ENCODE measurements around the gene GALNT6.
A peak's percentile ranks its signal among the peaks of the same experiment; 100 is the strongest.

Gene GALNT6

DNA sequence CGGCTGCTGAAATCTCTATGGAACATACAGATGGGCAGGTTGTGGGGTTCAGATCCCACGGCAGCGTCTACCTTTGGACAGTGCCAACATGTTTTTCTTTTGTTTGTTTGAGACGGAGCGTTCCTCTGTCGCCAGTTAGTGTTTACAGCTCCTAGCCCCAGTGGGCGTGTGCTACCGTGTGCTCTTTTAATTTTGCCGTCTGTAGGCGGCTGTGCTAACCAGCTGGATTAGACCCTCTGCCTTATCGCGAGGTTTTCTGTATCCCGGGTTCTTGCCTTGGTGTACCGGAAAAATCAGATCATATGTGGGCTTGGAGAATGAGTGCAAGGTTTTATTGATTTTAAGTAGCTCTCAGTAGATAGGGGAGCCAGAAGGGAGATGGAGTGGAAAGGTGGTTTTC, 9.8 kb upstream of the GALNT6 start:
- no peak for DNase-seq
- CTCF ChIA-PET, result no interaction called here
- Mint-ChIP-seq H3K27me3 (peaks cover 25% of the 10 kb centered on the region), H3K4me1 (peaks cover 2% of the 10 kb centered on the region), H3K27ac (no peak overlapping the region), H3K4me3 (no peak overlapping the region), H3K36me3 (no peaks in the 10 kb centered on the region), H3K9me3 (no peaks in the 10 kb centered on the region)

DNA sequence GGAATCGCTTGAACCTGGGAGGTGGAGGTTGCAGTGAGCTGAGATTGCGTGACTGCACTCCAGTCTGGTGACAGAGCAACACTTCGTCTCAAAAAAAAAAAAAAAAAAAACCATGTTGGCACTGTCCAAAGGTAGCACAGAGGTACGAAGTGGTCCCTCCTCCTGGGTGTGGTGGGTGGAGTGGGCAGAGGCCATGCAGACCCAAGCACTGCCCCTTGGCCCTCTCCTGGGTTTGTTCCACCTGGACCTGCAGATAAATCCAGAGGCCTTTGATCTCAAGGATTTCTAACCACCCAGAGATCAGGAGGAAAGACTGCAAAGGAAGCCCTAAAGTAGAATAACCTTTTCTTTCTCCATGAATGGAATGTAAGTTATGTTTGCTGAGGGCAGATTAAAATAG, 8.7 kb upstream of the GALNT6 start:
- Mint-ChIP-seq H3K9me3 (no peaks in the 10 kb centered on the region), H3K27me3 (peaks cover 25% of the 10 kb centered on the region), H3K4me3 (no peak overlapping the region), H3K27ac (no peak overlapping the region), H3K4me1 (peaks cover 14% of the 10 kb centered on the region), H3K36me3 (no peaks in the 10 kb centered on the region)
- CTCF ChIA-PET, result no interaction called here
- DNase-seq, result no peak

DNA sequence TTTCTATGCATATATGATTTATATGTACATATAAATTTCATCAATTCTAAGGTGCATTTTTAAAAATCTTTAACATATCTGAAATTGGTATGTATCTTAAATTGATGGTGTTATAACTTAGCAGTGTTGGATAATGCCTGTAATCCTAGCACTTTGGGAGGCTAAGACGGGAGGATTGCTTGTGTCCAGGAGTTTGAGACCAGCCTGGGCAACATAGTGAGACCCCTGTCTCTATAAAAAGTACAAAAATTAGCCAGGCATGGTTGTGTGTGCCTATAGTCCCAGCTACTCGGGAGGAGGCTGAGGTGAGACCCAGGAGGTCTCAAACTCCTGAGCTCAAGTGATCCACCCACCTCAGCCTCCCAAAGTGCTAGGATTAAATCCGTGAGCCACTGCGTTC, 6.5 kb upstream of the GALNT6 start:
- Mint-ChIP-seq H3K27ac (no peak overlapping the region), H3K4me3 (no peak overlapping the region), H3K9me3 (no peaks in the 10 kb centered on the region), H3K4me1 (peaks cover 36% of the 10 kb centered on the region), H3K36me3 (no peaks in the 10 kb centered on the region), H3K27me3 (peaks cover 19% of the 10 kb centered on the region)
- CTCF ChIA-PET, result no interaction called here
- no peak for DNase-seq

DNA sequence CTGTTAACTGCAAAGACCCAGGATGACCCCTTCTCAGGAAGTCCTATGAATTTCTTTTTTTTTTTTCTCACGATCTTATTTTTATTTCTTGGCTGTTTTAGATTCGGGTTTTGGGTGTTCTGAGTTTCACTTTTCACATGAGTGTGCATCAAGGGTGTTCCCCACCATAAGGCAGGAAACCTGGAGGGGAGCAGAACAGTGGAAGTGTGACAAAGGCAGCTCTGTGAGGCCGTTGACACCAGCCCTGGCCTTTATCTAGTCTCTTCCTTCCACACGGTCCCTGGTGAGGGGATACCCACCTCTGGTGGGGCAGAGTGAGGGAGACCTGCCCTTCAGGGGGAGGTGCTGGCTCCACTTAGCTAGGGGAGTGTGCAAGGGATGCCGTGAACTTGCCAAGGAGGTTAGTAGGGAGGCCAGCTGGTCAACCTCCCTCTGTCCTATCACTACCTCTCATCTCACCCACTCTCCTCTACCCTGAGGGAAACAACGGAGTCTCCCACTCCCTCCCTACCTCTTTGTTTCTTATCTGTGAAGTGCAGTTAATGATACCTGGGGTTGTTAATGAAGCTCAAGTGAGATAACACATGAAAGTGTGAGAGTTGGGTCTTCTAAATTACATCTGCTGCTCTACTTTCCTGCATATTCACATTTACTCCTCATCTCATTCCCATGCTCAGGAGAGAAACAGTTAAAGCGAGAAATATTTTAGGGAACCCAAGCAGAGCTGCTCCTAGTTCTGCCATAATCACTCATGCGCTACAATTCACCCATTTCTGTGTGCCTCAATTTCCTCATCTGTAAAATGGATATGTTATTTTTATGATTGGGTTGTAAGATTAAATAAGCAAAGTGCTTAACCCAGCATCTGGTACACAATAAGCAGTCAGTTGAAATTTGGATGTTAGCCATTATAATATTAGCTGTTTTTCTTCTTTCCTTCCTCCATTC, 4.4 kb upstream of the GALNT6 start:
- Mint-ChIP-seq H3K4me3 (peak overlapping the region; percentile 66), H3K36me3 (no peaks in the 10 kb centered on the region), H3K27ac (peak overlapping the region; percentile 93), H3K27me3 (peaks cover 22% of the 10 kb centered on the region), H3K9me3 (no peaks in the 10 kb centered on the region), H3K4me1 (peaks cover 49% of the 10 kb centered on the region)
- DNase-seq, result peak; percentile 60
- CTCF ChIA-PET, result interaction anchor here (1.1 to 2.3 kb wide), 2 partner anchors 25 to 631 kb away, joined by 3 to 18 read pairs; no protein-coding TSS in a partner anchor

DNA sequence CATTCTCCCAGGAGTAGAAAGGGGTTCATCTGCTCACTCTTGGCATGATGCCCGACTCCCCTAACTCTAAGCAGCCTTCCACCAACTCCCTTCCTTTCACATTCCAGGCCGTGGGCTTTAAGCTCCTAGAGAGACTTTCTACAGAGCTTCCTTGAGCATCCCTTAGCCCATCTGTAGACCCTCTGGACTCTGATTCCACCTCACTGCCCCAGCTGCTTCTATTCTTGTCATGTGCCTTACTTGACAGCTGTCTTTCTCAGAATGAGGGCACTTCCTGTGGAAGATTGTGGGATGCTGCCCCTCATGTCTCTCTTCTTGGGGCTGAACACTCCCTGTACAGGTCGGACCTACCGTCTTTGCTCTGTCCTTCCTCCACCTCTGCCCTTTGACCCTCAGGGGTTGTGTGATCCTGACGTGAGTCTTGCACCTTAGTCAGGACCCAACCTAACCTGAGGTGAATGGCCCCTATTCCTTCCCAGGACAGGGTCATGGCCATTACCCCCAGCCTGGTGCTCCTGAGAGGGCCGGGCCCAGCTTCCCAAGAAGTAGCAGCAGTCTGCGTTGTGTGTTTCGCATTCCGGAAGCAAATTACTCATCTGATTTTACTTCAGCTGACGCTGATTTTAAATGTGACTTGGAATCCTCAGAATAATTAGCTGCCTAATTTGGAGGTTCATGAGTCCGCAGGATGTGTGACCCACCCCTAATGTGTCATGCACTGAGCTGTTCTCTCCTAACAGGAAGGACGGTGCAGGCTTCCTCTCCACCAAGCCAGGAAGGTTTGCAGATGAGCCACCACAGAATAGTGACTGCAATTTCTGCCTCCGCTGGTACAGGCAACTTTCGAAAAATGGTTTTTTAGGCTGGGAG, 2.7 kb upstream of the GALNT6 start:
- peak; percentile 61 for DNase-seq
- Mint-ChIP-seq H3K27me3 (peaks cover 15% of the 10 kb centered on the region), H3K4me3 (peak overlapping the region; percentile 79), H3K27ac (peak overlapping the region; percentile 93), H3K4me1 (peaks cover 63% of the 10 kb centered on the region), H3K36me3 (no peaks in the 10 kb centered on the region), H3K9me3 (no peaks in the 10 kb centered on the region)
- CTCF ChIA-PET, result interaction anchor here (1.1 kb wide), 1 partner anchor 25 kb away, joined by 3 read pairs; no protein-coding TSS in a partner anchor

DNA sequence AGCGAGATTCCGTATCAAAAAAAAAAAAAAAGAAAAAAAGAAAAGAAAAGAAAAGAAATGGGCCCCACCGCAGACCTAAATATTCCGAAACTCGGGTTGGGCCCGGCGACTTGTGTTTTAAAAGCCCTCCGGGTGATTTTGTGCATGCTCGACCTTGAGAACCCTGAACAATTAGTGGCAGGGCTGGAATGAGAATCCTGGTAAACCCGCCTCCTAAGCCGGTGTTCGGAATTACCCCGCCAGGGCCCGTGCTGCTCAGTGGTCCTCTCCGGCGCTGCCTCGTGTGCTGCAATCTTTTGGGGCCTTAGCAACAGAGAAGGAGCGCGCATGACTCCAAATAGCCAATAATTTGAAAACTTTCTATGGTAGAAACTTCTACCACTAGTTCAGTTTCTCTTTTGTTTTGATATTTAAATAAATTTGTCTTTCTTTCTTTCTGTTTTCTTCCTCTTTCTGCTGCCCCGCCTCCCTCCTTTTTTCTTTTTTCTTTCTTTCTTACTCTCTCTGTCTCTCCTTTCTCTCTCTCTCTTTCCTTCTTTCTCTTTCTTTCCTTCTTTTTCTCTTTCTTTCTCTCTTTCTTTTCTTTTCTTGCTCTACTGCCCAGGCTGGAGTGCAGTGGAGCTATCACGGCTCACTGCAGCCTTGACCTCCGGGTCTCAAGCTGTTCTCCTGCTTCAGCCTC, 1.5 kb upstream of the GALNT6 start:
- H3K36me3 Mint-ChIP-seq, result no peaks in the 10 kb centered on the region
- peak; percentile 62 for DNase-seq
- H3K27ac Mint-ChIP-seq, result peak overlapping the region; percentile 81
- peaks cover 76% of the 10 kb centered on the region for H3K4me1 Mint-ChIP-seq
- CTCF ChIA-PET, result no interaction called here
- peaks cover 15% of the 10 kb centered on the region for H3K27me3 Mint-ChIP-seq
- H3K4me3 Mint-ChIP-seq, result peak overlapping the region; percentile 79
- H3K9me3 Mint-ChIP-seq, result no peaks in the 10 kb centered on the region

GRCh38 chr12:51390891-51391282, 319 bp downstream of the GALNT6 start:
- DNase-seq, result peak; percentile 46
- Mint-ChIP-seq H3K36me3 (peaks cover 3% of the 10 kb centered on the region), H3K9me3 (no peaks in the 10 kb centered on the region), H3K4me1 (peaks cover 79% of the 10 kb centered on the region), H3K27ac (peak overlapping the region; percentile 78), H3K4me3 (peak overlapping the region; percentile 90), H3K27me3 (peaks cover 17% of the 10 kb centered on the region)
- CTCF ChIA-PET, result no interaction called here

DNA sequence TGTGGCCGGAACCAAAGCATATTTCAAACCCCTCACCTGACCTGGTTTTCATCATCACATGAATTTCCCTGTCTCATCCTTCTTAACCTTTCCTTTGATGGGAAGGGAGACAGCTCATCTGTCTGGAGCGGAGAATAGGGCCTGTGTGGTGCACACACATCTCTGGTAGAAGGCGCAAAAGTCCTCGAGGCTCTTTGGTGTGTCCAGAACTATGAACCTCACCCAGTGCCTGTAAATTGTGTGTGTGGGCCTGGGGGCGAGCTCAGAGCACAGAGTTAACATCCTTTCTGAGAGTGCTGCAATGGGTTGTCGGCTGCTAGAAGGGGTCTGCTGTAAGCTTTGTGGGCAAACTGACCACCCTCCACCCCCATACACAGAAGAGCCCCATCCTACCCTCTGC, 749 bp downstream of the GALNT6 start:
- Mint-ChIP-seq H3K4me1 (peaks cover 76% of the 10 kb centered on the region), H3K4me3 (peak overlapping the region; percentile 90), H3K27me3 (peaks cover 17% of the 10 kb centered on the region), H3K9me3 (no peaks in the 10 kb centered on the region), H3K27ac (peak overlapping the region; percentile 67), H3K36me3 (peaks cover 5% of the 10 kb centered on the region)
- no peak for DNase-seq
- CTCF ChIA-PET, result no interaction called here

GRCh38 chr12:51389302-51389999, 1.8 kb downstream of the GALNT6 start:
- CTCF ChIA-PET, result interaction anchor here (0.6 to 0.8 kb wide), 2 partner anchors 18 to 21 kb away, joined by 3 read pairs; no protein-coding TSS in a partner anchor
- Mint-ChIP-seq H3K27me3 (peaks cover 17% of the 10 kb centered on the region), H3K27ac (no peak overlapping the region), H3K36me3 (peaks cover 6% of the 10 kb centered on the region), H3K4me1 (peaks cover 70% of the 10 kb centered on the region), H3K4me3 (no peak overlapping the region), H3K9me3 (no peaks in the 10 kb centered on the region)
- DNase-seq, result no peak

DNA sequence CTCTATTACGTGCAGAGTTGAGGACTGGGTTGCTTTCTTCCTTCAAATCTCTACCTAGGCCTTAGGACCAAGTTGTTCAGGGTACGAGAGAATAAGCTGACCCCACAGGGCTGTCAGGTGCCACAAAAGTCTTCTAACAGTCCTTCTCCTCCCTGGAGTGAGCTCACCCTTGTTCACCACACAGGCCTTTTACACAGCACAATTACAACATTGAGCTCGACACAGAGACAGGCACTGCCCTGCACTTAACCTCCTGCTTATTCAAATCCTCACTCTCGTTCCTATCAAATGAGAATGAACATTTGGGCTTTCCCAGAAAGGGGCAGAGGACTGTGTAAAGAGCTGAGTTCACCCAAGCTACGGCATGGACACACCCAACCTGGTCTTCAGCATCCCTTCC, 2.4 kb downstream of the GALNT6 start:
- Mint-ChIP-seq H3K4me1 (peaks cover 70% of the 10 kb centered on the region), H3K4me3 (no peak overlapping the region), H3K27me3 (peaks cover 17% of the 10 kb centered on the region), H3K27ac (no peak overlapping the region), H3K36me3 (peaks cover 6% of the 10 kb centered on the region), H3K9me3 (no peaks in the 10 kb centered on the region)
- CTCF ChIA-PET, result interaction anchor here (0.6 to 0.8 kb wide), 2 partner anchors 17 to 20 kb away, joined by 3 read pairs; no protein-coding TSS in a partner anchor
- no peak for DNase-seq

GRCh38 chr12:51388069-51388799, 3.0 kb downstream of the GALNT6 start:
- no peak for DNase-seq
- Mint-ChIP-seq H3K9me3 (no peaks in the 10 kb centered on the region), H3K4me3 (no peak overlapping the region), H3K4me1 (peaks cover 70% of the 10 kb centered on the region), H3K27me3 (peaks cover 17% of the 10 kb centered on the region), H3K27ac (no peak overlapping the region), H3K36me3 (peaks cover 9% of the 10 kb centered on the region)
- CTCF ChIA-PET, result no interaction called here

GRCh38 chr12:51386351-51386750, 4.9 kb downstream of the GALNT6 start:
- Mint-ChIP-seq H3K36me3 (peaks cover 23% of the 10 kb centered on the region), H3K9me3 (no peaks in the 10 kb centered on the region), H3K4me1 (peaks cover 73% of the 10 kb centered on the region), H3K4me3 (no peak overlapping the region), H3K27ac (no peak overlapping the region), H3K27me3 (peaks cover 17% of the 10 kb centered on the region)
- no peak for DNase-seq
- CTCF ChIA-PET, result no interaction called here
